HG02610 (cell line): Measurements from ENCODE around the gene LRRC17.
"Not testable (repeated sequence)": the region's sequence is repeated elsewhere in the genome, so short reads cannot be mapped to it uniquely, and the experiment has no call there.

Source experiments
- ATAC-seq: cut with Tn5 transposase; IDR thresholded peaks from one replicate; pipeline ENCODE4 v1.9.1; 2021; ENCODE audit warnings: mild to moderate bottlenecking, moderate library complexity; ENCODE audit not compliant: unreplicated experiment

LRRC17 gene

DNA sequence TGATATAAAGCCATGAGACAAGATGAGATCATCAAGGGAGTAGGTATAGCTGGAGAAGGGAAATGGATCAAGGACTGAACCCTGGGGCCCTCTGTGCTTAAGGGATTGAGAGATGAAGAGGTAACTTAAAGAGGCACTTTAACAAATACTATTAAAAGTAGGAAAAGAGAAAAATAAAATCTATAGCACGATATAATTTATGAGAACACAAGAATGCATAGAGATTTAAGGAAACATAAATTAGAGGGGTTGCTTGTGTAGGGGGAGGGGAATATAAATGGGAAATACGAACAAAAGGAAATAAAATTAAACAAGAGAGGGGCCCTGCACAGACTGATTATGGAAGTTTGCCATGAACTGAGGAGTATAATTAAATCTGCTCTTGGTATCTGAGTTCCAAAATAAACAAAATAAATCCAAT, 15.6 kb upstream of the LRRC17 start:
- no peak for ATAC-seq

DNA sequence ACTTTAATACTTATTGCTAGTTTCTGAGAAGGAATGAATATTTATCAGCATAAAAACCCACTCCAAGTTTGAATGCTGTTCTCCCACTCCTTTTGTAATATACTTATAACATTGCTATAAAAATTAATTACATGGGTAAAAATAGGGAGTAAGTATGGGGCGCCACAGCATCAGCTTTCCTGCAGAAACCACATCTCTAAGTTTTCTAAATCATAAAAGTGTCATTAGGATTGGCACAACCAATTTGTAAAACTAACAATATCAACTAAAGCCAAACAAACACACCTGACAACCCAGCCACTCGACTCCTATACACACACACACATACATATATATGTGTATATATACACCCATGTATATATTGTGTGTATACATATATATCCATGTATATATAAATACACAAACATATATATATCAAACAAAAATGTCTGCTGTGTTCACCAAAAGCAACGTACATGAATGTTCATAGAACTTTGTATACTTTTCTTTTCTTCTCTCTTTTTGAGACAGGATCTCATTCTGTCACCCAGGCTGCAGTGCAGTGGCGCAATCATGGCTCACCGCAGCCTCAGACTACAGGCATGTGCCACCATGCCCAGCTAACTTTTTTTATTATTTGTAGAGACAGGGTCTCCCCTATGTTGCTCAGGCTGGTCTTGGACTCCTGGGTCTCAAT, 14.8 kb upstream of the LRRC17 start:
- no peak for ATAC-seq

DNA sequence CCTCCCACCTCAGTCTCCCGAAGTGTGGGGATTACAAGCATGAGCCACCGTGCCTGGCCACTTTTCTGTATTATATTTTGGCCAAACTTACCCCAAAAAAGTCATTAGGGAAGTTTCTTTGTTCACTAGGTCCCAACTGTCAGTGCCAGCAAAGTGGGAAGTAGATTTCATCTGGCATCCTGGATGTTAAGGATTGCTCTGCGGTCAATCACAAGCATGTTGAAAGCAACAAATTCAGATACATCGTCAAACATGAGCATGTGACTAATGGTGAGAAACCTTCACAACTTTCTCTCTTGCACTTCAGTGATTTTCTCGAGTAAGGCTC, 14.3 kb upstream of the LRRC17 start:
- no peak for ATAC-seq

DNA sequence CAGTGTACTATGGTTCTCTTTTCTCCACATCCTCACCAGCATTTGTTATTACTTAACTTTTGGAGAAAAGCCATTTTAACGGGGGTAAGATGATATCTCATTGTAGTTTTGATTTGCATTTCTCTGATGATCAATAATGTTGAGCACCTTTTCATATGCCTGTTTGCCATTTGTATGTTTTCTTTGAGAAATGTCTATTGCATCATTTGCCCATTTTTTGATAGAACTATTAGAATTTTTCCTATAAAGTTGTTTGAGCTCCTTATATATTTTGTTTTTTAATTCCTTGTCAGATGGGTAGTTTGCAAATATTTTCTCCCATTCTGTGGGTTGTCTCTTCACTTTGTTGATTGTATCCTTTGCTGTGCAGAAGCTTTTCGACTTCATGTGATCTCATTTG, 10.7 kb upstream of the LRRC17 start:
- ATAC-seq, result not testable (repeated sequence)

GRCh38 chr7:102903576-102903975, 9.2 kb upstream of the LRRC17 start:
- ATAC-seq, result not testable (repeated sequence)

DNA sequence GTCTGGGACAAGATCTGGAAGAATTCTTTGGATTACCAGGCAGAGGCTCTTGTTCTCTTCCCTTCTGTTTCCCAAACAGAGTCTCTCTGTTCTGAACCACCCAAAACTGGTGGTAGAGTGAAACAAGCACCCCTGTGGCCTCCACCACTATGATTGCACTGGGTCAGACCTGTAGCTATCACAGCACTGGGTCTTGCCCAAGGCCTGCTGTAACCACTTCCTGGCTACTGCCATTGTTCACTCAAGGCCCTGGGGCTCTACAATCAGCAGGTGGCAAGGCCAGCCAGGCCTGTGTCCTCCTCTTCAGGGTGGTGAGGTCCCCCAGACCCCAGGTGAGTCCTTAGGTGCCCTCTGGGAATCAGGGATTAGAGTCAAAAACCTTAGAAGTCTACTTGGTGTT, 4.1 kb upstream of the LRRC17 start:
- ATAC-seq, result no peak

- no peak for ATAC-seq
Observed at GRCh38 chr7:102913826-102914225, 1.0 kb downstream of the LRRC17 start.

- ATAC-seq, result no peak
Observed at GRCh38 chr7:102914585-102914984, 1.8 kb downstream of the LRRC17 start.

- ATAC-seq, result no peak
Observed at GRCh38 chr7:102916426-102916825, 3.6 kb downstream of the LRRC17 start.

DNA sequence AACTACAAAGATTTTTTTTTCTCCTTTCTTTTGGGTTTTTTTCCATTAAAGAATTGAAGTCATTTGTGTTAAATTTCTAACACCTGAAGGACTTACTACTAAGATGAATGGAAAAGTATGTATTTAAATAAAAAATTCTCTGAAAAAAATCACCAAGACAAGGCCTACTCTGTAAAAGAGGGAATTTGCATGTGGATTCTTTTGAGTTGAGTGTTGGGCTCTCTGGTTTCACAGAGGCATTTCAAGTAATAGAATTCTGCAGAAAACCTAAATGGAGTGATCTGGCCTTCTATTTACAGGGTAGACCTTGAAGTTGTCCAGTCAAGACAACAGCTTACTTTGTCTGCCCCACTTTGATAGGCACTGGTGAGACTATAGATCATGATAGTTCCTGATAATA, 4.1 kb downstream of the LRRC17 start:
- ATAC-seq, result no peak

DNA sequence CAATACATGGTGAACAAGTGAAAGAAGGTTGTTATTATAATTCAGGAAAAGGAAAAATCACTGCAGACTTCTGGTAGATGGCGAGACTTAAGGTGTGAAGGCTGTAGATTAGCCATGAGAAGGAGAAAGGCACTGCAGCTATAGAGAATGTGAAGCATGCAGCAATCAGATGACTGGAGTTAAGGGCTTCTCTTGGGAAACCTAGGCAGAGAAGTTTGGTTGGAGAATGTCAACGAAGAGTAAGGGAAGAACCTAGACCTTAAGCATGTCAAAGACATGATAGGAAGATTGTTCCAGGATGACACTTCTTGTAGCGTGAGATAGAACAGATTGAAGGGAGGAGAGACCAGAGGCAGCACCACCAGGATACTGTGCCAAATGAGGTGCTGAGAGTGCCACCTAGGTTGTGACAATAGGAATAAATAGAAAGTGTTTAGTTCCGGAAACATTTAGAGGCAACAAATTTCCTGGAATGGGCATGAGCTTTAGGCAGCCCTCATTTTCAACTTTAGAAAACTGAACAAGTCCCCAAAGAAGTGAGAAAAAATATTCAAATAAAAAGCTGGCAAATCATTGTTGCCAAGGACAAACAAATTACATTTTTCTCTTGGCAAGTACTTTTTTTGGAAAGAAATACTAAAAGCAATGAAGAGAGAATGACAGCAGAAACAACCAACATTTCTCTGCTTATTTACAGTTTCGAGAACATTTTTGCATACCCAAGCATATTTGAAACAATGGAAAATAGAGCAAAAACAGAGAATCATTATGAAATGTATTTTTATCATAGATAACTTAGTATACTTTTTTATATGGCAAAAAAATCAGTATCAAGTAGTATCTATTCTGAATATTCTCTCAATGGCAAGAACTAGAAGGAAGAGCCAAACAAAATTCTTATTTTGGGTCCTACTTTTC, 4.9 kb downstream of the LRRC17 start:
- ATAC-seq, result no peak

DNA sequence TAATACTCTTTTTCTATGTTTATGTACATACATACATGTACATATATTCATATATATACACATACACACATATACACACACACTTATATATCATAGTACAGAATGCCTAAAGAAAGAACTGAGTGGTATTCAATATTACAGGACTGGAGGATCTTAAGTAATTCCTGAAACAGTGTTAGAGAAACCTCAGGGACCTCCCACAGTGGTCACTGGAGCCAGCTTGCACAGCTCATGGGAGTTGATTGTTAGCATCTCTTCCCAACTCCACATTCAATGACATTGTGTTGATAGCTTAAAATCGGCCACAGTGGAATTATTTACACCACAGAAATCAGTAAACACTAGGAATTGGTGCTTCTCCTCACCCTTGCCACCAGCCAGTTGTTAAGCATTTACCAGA, 6.0 kb downstream of the LRRC17 start:
- no peak for ATAC-seq

GRCh38 chr7:102925976-102926782, 13.4 kb downstream of the LRRC17 start:
- ATAC-seq, result no peak

DNA sequence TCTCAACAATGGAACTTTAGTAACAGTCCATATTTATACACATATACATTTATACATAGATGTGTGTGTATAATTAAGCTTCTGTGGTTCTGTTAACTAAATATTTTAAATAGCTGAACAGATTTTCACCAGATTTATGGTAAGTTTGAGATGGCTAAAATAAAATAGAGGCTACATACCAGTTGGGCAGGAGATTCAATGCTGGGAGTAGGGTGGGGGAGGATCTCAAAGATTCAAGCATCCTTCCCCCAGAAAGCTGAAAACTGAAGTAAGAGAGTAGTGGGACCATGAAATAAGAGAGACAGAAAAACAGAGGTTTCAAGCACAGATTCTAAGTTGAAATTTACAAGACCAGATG, 14.0 kb downstream of the LRRC17 start:
- ATAC-seq, result no peak

DNA sequence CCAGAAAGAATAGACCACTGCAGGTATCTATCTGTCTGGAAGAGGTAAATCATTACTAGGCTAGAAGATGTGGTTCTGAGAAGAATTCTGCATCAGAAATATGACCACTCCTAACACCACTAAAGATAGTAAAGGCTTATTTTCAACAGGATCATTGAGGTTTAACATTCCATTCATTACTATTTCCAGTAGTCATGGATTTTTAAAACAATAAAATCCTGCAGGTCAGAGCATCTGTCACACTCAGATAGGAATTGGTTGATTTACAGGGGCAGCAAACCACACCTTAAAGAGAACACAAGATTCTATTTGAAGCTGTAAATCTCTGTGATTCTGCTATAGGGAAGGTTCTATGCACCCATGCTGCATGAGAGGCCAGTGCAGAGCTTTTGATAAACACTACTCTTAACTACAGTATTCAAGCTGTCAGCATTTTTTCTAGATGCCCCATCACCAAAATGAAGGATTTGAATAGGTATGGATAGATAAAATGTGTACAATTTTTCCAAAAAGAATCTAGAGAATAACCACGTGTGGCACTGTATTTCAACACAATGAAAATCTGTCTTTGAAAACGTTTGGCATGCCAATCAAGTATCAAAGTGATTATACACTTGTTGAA, 14.6 kb downstream of the LRRC17 start:
- ATAC-seq, result no peak

- no peak for ATAC-seq
Observed at GRCh38 chr7:102931757-102932156, 19.0 kb downstream of the LRRC17 start.

DNA sequence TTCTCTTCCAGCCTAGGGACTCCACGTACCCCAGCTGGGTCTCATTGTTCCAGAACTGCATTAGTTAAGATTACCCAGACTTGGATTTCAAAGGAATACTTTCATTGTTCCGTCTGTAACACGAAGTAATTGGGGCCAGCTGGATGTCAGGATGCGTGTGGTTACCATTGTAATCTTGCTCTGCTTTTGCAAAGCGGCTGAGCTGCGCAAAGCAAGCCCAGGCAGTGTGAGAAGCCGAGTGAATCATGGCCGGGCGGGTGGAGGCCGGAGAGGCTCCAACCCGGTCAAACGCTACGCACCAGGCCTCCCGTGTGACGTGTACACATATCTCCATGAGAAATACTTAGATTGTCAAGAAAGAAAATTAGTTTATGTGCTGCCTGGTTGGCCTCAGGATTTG, 21.0 kb downstream of the LRRC17 start:
- ATAC-seq, result no peak

DNA sequence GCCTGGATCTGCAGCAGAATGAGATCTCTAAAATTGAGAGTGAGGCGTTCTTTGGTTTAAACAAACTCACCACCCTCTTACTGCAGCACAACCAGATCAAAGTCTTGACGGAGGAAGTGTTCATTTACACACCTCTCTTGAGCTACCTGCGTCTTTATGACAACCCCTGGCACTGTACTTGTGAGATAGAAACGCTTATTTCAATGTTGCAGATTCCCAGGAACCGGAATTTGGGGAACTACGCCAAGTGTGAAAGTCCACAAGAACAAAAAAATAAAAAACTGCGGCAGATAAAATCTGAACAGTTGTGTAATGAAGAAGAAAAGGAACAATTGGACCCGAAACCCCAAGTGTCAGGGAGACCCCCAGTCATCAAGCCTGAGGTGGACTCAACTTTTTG, 21.4 kb downstream of the LRRC17 start:
- ATAC-seq, result no peak

DNA sequence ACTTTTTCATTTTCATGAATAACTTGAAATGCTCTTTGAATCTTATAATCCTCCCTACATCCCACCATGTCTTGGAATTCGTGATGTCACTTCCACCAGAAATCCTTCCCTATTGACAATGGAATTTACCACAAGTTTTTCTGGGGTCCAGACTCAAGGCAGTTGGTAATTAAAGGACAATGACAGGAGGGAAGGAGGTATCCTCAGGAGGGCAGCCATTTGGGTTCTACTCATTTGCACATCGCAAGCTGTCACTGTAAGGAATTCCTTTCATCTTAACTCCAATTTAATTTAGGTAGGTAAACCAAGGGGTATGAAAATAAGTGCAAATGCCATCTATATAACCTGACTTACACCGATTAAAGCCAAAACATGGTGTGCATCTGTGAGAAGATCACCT, 21.9 kb downstream of the LRRC17 start:
- ATAC-seq, result no peak

DNA sequence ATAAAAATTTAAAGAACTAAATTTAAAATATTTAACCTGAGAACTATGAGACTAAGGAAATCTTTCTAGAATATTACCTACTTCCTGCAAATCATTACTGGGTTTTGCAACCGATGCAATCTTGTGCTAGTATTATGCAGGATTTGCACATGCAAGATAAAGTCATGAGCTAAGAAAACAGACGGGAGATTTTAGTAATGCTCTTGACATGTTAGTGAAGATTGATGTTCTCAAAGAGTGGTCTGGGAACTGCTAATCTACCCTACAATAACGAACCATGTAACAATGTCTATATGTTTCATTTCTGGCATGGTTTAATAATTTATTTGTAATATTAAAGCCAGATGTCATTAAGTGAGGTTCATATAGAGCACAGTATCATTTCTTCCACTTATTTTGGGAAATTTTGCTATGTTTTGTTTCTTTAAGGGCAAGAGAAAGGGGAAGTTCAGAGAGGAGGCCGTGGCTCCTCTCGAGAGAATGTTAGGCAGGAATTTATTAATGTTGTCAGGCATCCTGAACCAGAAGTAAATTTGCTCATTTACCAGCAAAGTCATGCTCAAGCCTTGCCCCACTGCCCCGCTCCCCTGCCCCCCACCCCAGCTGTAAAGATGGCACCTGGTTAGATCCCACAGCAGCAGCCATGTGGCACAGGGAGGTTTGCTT, 22.8 kb downstream of the LRRC17 start:
- ATAC-seq, result no peak

DNA sequence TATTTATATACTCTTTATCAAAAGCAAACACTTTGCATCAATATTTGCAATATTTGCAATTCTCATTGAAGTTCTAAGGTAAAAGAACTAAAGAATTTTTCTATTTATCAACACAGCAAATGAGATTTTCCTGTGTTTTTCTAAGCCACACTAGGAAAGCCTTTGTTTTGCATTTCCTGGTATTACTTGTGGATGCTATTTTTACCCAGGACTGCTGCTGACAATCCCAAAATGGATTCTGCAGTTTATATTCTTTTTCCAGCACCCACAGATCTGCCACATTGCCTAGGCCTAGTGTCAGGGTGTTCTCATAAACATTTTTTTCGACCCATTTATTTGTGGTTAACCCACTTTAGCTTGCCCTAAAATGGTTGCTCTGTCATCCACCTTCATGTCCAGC, 25.9 kb downstream of the LRRC17 start:
- no peak for ATAC-seq
